ENCODE measurements around the gene LY9.

DNA sequence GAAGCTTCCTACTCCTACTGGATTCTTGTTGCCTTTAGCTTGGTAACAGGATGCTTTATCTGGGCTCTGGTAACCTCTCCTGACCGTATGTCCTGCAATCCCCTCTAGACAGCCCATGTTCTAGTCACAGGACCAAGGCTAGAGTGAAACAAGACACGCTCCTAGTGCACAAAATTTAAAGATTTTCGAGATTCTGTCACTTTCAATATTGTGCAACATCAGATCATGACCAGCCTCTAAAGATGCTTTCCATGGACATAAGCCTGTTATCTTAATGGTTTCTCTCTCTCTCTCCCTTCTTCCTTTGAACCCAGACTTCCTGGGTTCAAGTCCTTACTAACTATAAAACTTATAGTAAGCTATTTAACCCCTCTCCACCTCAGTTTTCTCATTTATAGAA, 1.6 kb upstream of the LY9 start:
- TF ChIP-seq CTCF (IDR thresholded peaks at IDR 0.05) (no peak), POLR2A (IDR thresholded peaks at IDR 0.05) (no peak)
